ENCODE data around the gene ZYG11A.

ZYG11A gene

GRCh38 chr1:52926864-52927211 is 84.3 kb downstream of the ZYG11A start:
- no peak for TF ChIP-seq FOXP2 (optimal IDR thresholded peaks at IDR 0.05; ENCODE audit: control extremely low read depth, extremely low read length, insufficient read depth)
- no peak for TF ChIP-seq EZH2 (IDR thresholded peaks at IDR 0.05)
- no peak for TF ChIP-seq POLR2AphosphoS5 (IDR thresholded peaks at IDR 0.05; ENCODE audit: borderline replicate concordance, low read depth, low read length)
- H3K4me3 ChIP-seq = peak overlapping the region; percentile 89

GRCh38 chr1:52927212-52928014 is 84.9 kb downstream of the ZYG11A start, which contains the start of gene SCP2:
SCP2 (plus strand) TSS chr1:52927276; CDS start chr1:52927397, 121 bp downstream.
- H3K36me3 ChIP-seq (ENCODE audit: insufficient read depth, low read length) = no peaks in the 10 kb centered on the region
- peak within 1 kb of the TSS; percentile 89 for H3K4me3 ChIP-seq
- H3K27ac ChIP-seq = no peak within 1 kb of the TSS
- H3K9ac ChIP-seq (ENCODE audit: insufficient read length) = peak within 1 kb of the TSS; percentile 82
- DNase-seq (ENCODE audit: low read depth, low spot score) = no peak
- TF ChIP-seq POLR2AphosphoS5 (IDR thresholded peaks at IDR 0.05; ENCODE audit: borderline replicate concordance, low read depth, low read length) = no peak
- no peak for TF ChIP-seq FOXP2 (optimal IDR thresholded peaks at IDR 0.05; ENCODE audit: control extremely low read depth, extremely low read length, insufficient read depth)
- no peak for TF ChIP-seq EZH2 (IDR thresholded peaks at IDR 0.05)
- H3K9me3 ChIP-seq (ENCODE audit: low read depth, low read length) = no peaks in the 10 kb centered on the region

More at GRCh38 chr1:52926864-52927211, 84.3 kb downstream of the ZYG11A start:
- Histone ChIP-seq H3K9me3 (ENCODE audit: low read depth, low read length) (no peaks in the 10 kb centered on the region), H3K9ac (ENCODE audit: insufficient read length) (no peak overlapping the region), H3K27ac (no peak overlapping the region), H3K36me3 (ENCODE audit: insufficient read depth, low read length) (no peaks in the 10 kb centered on the region)
- DNase-seq (ENCODE audit: low read depth, low spot score) = no peak

DNA sequence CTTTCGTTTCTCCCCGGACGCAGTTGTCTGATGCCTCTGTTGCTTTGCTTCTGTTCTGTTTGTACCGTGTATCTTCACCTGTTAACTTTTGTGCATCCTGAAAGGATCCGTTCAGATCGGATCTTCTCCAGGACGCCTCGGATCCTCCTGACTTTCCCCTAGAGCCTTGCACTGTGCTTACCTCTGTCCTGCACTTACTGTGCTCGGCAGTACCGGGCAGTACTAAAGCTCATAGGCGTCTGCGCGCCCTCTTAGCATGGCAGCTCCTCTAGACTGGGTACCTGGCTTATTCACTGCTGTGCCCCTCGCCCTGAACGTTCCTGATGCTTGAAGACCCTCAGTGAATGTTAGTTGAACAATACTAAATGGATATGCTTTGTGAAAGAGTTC is 85.5 kb downstream of the ZYG11A start:
- H3K27ac ChIP-seq = no peak overlapping the region
- no peaks in the 10 kb centered on the region for H3K9me3 ChIP-seq (ENCODE audit: low read depth, low read length)
- TF ChIP-seq EZH2 (IDR thresholded peaks at IDR 0.05) = no peak
- TF ChIP-seq FOXP2 (optimal IDR thresholded peaks at IDR 0.05; ENCODE audit: control extremely low read depth, extremely low read length, insufficient read depth) = no peak
- no peak for TF ChIP-seq POLR2AphosphoS5 (IDR thresholded peaks at IDR 0.05; ENCODE audit: borderline replicate concordance, low read depth, low read length)
- no peak for DNase-seq (ENCODE audit: low read depth, low spot score)
- peak overlapping the region; percentile 89 for H3K4me3 ChIP-seq
- peak overlapping the region; percentile 82 for H3K9ac ChIP-seq (ENCODE audit: insufficient read length)
- H3K36me3 ChIP-seq (ENCODE audit: insufficient read depth, low read length) = no peaks in the 10 kb centered on the region

DNA sequence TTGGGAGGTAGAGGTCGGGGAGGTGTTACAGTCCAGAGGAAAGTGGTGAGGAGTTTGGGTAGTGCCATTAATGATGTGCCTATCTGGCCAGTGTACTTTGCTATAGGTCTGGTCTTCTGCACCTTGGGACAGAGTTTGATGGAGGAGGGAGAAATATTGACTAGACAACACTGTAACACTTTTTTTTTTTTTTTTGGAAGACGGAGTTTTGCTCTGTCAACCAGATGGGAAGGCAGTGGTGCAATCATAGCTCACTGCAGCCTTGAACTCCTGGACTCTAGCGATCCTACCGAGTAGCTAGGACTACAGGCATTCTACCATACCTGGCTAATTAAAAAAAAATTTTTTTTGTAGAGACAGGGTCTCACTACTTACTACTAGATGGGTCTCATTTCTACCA is 86.5 kb downstream of the ZYG11A start:
- no peak for DNase-seq (ENCODE audit: low read depth, low spot score)
- TF ChIP-seq FOXP2 (optimal IDR thresholded peaks at IDR 0.05; ENCODE audit: control extremely low read depth, extremely low read length, insufficient read depth) (no peak), POLR2AphosphoS5 (IDR thresholded peaks at IDR 0.05; ENCODE audit: borderline replicate concordance, low read depth, low read length) (no peak), EZH2 (IDR thresholded peaks at IDR 0.05) (no peak)

GRCh38 chr1:52937433-52938182 is 95.0 kb downstream of the ZYG11A start:
- Histone ChIP-seq H3K27ac (no peak overlapping the region), H3K36me3 (ENCODE audit: insufficient read depth, low read length) (no peaks in the 10 kb centered on the region), H3K9ac (ENCODE audit: insufficient read length) (no peak overlapping the region), H3K9me3 (ENCODE audit: low read depth, low read length) (no peaks in the 10 kb centered on the region), H3K4me3 (no peak overlapping the region)
- no peak for DNase-seq (ENCODE audit: low read depth, low spot score)
- TF ChIP-seq POLR2AphosphoS5 (IDR thresholded peaks at IDR 0.05; ENCODE audit: borderline replicate concordance, low read depth, low read length) (no peak), EZH2 (IDR thresholded peaks at IDR 0.05) (no peak), FOXP2 (optimal IDR thresholded peaks at IDR 0.05; ENCODE audit: control extremely low read depth, extremely low read length, insufficient read depth) (no peak)

More for the DNA sequence above, 86.5 kb downstream of the ZYG11A start:
- no peaks in the 10 kb centered on the region for H3K9me3 ChIP-seq (ENCODE audit: low read depth, low read length)
- H3K36me3 ChIP-seq (ENCODE audit: insufficient read depth, low read length) = no peaks in the 10 kb centered on the region
- H3K4me3 ChIP-seq = no peak overlapping the region
- no peak overlapping the region for H3K9ac ChIP-seq (ENCODE audit: insufficient read length)
- H3K27ac ChIP-seq = no peak overlapping the region

DNA sequence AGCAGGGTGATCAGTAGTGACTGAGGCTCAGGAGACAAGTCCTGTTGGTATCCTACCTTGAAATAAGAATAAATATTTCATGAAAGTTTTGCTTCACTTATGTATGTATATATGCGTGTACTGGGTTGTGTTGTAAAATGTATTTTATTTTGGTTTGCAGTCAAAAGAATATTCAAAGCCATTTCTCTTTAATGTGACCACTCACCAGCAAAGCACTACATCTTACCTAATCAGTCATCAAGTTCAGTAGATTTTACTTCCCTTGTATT is 95.6 kb downstream of the ZYG11A start:
- no peak overlapping the region for H3K9ac ChIP-seq (ENCODE audit: insufficient read length)
- no peaks in the 10 kb centered on the region for H3K36me3 ChIP-seq (ENCODE audit: insufficient read depth, low read length)
- no peak overlapping the region for H3K27ac ChIP-seq
- DNase-seq (ENCODE audit: low read depth, low spot score) = no peak
- H3K9me3 ChIP-seq (ENCODE audit: low read depth, low read length) = no peaks in the 10 kb centered on the region
- TF ChIP-seq POLR2AphosphoS5 (IDR thresholded peaks at IDR 0.05; ENCODE audit: borderline replicate concordance, low read depth, low read length) (no peak), EZH2 (IDR thresholded peaks at IDR 0.05) (no peak), FOXP2 (optimal IDR thresholded peaks at IDR 0.05; ENCODE audit: control extremely low read depth, extremely low read length, insufficient read depth) (no peak)
- no peak overlapping the region for H3K4me3 ChIP-seq

DNA sequence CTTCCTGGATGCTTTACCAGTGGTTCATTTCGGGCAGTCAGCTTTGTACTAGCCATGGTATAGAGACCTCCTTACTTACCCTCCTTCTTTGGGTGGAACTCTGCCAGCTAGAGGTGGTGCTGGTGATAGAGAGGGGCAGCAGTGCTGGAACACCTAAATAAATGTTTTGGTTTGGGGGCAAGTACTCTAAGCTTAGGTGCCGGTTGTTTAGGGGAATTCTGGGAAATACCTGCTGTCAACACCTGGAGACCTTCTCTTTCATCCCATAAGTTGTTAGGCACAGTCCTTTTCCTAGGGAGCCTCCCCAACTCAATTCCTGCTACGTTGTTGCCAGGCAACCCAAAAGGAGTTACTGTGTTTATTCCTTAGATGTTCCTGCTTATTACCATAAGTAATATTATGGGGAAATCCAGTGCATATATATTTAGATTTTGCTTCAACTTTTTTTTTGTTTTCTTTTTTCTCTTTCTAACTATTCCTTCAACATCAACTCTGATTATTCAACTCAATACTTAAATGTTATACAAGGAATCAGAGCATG is 101.4 kb downstream of the ZYG11A start:
- no peak overlapping the region for H3K27ac ChIP-seq
- H3K9ac ChIP-seq (ENCODE audit: insufficient read length) = no peak overlapping the region
- TF ChIP-seq FOXP2 (optimal IDR thresholded peaks at IDR 0.05; ENCODE audit: control extremely low read depth, extremely low read length, insufficient read depth) = no peak
- TF ChIP-seq EZH2 (IDR thresholded peaks at IDR 0.05) = no peak
- no peak for TF ChIP-seq POLR2AphosphoS5 (IDR thresholded peaks at IDR 0.05; ENCODE audit: borderline replicate concordance, low read depth, low read length)
- DNase-seq (ENCODE audit: low read depth, low spot score) = no peak
- no peaks in the 10 kb centered on the region for H3K36me3 ChIP-seq (ENCODE audit: insufficient read depth, low read length)
- no peak overlapping the region for H3K4me3 ChIP-seq
- no peaks in the 10 kb centered on the region; the same call in 1 of the 2 replicates for H3K9me3 ChIP-seq (ENCODE audit: low read depth, low read length)

- no peak overlapping the region for H3K4me3 ChIP-seq
- no peaks in the 10 kb centered on the region; the same call in 1 of the 2 replicates for H3K9me3 ChIP-seq (ENCODE audit: low read depth, low read length)
- no peaks in the 10 kb centered on the region for H3K36me3 ChIP-seq (ENCODE audit: insufficient read depth, low read length)
- DNase-seq (ENCODE audit: low read depth, low spot score) = no peak
- TF ChIP-seq EZH2 (IDR thresholded peaks at IDR 0.05) (no peak), FOXP2 (optimal IDR thresholded peaks at IDR 0.05; ENCODE audit: control extremely low read depth, extremely low read length, insufficient read depth) (no peak), POLR2AphosphoS5 (IDR thresholded peaks at IDR 0.05; ENCODE audit: borderline replicate concordance, low read depth, low read length) (no peak)
- H3K9ac ChIP-seq (ENCODE audit: insufficient read length) = no peak overlapping the region
- no peak overlapping the region for H3K27ac ChIP-seq
These were observed 102.0 kb downstream of the ZYG11A start for GRCh38 chr1:52944566-52944965.

Data from SK-N-MC (cell line).